Liver (tissue), 9 donors: ENCODE results near the gene LAMA5. TPM values are rescaled to one million over a fixed set of nuclear protein-coding genes. Genes with fewer than 3 reads are reported as not detected.

Experiments used
- DNase-seq: peaks from one replicate; pipeline ENCODE4 v3.0.0-alpha.2; 2017; ENCODE audit warnings: low spot score
- H3K27ac ChIP-seq, 2 donors: one replicate each; pipeline ENCODE4 v1.7.0; 2013; ENCODE audit warnings: inconsistent platforms in 2 of 2, low read length in 2 of 2, control low read depth in 1 of 2, low read depth in 1 of 2, mild to moderate bottlenecking in 1 of 2
- H3K27me3 ChIP-seq, 4 donors: one replicate each; pipeline versions ENCODE4 v1.6.1 to v1.7.0; 2013; ENCODE audit warnings: low read length in 3 of 4, inconsistent platforms in 1 of 4, mild to moderate bottlenecking in 1 of 4, moderate library complexity in 1 of 4; ENCODE audit not compliant: control insufficient read depth in 4 of 4, insufficient read depth in 4 of 4
- H3K36me3 ChIP-seq, 4 donors: one replicate each; pipeline versions ENCODE4 v1.6.1 to v1.7.0; 2013; ENCODE audit warnings: low read length in 3 of 4, mild to moderate bottlenecking in 3 of 4, low read depth in 1 of 4, moderate library complexity in 1 of 4; ENCODE audit not compliant: control insufficient read depth in 4 of 4, insufficient read depth in 3 of 4
- H3K4me1 ChIP-seq, 4 donors: one replicate each; pipeline versions ENCODE4 v1.6.1 to v1.7.0; 2013; ENCODE audit warnings: low read length in 3 of 4, mild to moderate bottlenecking in 3 of 4, moderate library complexity in 1 of 4; ENCODE audit not compliant: control insufficient read depth in 4 of 4, insufficient read depth in 4 of 4
- H3K4me3 ChIP-seq, 3 donors: one replicate each; pipeline versions ENCODE4 v1.6.1 to v1.7.0; 2013; ENCODE audit warnings: low read length in 3 of 3, control low read depth in 1 of 3, low read depth in 1 of 3, mild to moderate bottlenecking in 1 of 3
- H3K9ac ChIP-seq, 2 donors: one replicate each; pipeline ENCODE4 v1.7.0; 2013; ENCODE audit warnings: low read length in 2 of 2, mild to moderate bottlenecking in 2 of 2, moderate library complexity in 2 of 2, control low read depth in 1 of 2, low read depth in 1 of 2
- H3K9me3 ChIP-seq, 4 donors: one replicate each; pipeline versions ENCODE4 v1.6.1 to v1.7.0; 2013; ENCODE audit warnings: low read length in 3 of 4; ENCODE audit not compliant: control insufficient read depth in 4 of 4
- EGR1 ChIP-seq, 2 donors: IDR thresholded peaks; 2 replicates each; pipeline ENCODE4 v1.6.1; 2016 to 2018; ENCODE audit warnings: antibody characterized with exemption in 2 of 2, low read depth in 2 of 2
- FOXA1 ChIP-seq: IDR thresholded peaks from 2 replicates; pipeline ENCODE4 v1.6.1; 2016; ENCODE audit warnings: antibody characterized with exemption
- FOXA2 ChIP-seq: IDR thresholded peaks from 2 replicates; pipeline ENCODE4 v1.6.1; 2016; ENCODE audit warnings: antibody characterized with exemption
- GABPA ChIP-seq, 2 donors: IDR thresholded peaks in 1 of 2; conservative IDR thresholded peaks in 1 of 2; 2 replicates each; pipeline ENCODE4 v1.6.1; 2016; ENCODE audit warnings: antibody characterized with exemption in 2 of 2, mild to moderate bottlenecking in 1 of 2, moderate library complexity in 1 of 2
- HNF4A ChIP-seq, 2 donors: conservative IDR thresholded peaks; 2 replicates each; pipeline ENCODE4 v1.6.1; 2016; ENCODE audit warnings: antibody characterized with exemption in 2 of 2, mild to moderate bottlenecking in 2 of 2
- JUND ChIP-seq, 2 donors: IDR thresholded peaks; 2 replicates each; pipeline ENCODE4 v1.6.1; 2016; ENCODE audit warnings: antibody characterized with exemption in 2 of 2
- NR2F2 ChIP-seq: IDR thresholded peaks from 2 replicates; pipeline ENCODE4 v1.6.1; 2016; ENCODE audit warnings: antibody characterized with exemption
- RAD21 ChIP-seq, 2 donors: IDR thresholded peaks; 2 replicates each; pipeline ENCODE4 v1.6.1; 2016; ENCODE audit warnings: antibody characterized with exemption in 2 of 2, mild to moderate bottlenecking in 2 of 2
- RXRA ChIP-seq, 2 donors: IDR thresholded peaks; 2 replicates each; pipeline ENCODE4 v1.6.1; 2017 to 2018; ENCODE audit warnings: antibody characterized with exemption in 2 of 2, mild to moderate bottlenecking in 1 of 2
- SP1 ChIP-seq: IDR thresholded peaks from 2 replicates; pipeline ENCODE4 v1.6.1; 2018; ENCODE audit warnings: antibody characterized with exemption, mild to moderate bottlenecking
- TAF1 ChIP-seq: conservative IDR thresholded peaks from 2 replicates; pipeline ENCODE4 v1.6.1; 2016; ENCODE audit warnings: antibody characterized with exemption, mild to moderate bottlenecking
- YY1 ChIP-seq: IDR thresholded peaks from 2 replicates; pipeline ENCODE4 v1.6.1; 2016; ENCODE audit warnings: antibody characterized with exemption, mild to moderate bottlenecking
- WGBS: extraction: QIAGEN DNeasy Blood & Tissue Kit; methylation state at CpG from one replicate; pipeline ENCODE4 v1.1.7; 2013; 5-methylcytosine and 5-hydroxymethylcytosine counted together
- polyA plus RNA-seq, 2 donors: library from polyadenylated mRNA; stranded (reverse) in 1 of 2; unstranded in 1 of 2; fragments of 200-250 nt in 1 of 2; fragments of >200 nt in 1 of 2; fragmentation: Nextera tagmentation in 1 of 2; extraction: Ambion mirVana in 1 of 2; gene quantifications; one replicate each; pipeline versions ENCODE4 v1.2.1 to v1.2.3, GENCODE V29; 2013 to 2015
- total RNA-seq, 2 donors: library from RNA; depleted of rRNA; stranded (reverse); fragments of >200 nt; gene quantifications; one replicate each; pipeline ENCODE4 v1.2.3, GENCODE V29; 2014
- TF ChIP-seq, protein P1 (sequence below): IDR thresholded peaks from 2 replicates; pipeline ENCODE4 v1.6.1; 2016; ENCODE audit warnings: antibody characterized with exemption
- TF ChIP-seq, protein P2 (sequence below): IDR thresholded peaks from 2 replicates; pipeline ENCODE4 v1.6.1; 2016; ENCODE audit warnings: antibody characterized with exemption, mild to moderate bottlenecking
- TF ChIP-seq, protein P3 (sequence below): IDR thresholded peaks from 2 replicates; pipeline ENCODE4 v1.6.1; 2016; ENCODE audit warnings: antibody characterized with exemption
- TF ChIP-seq, protein P4 (sequence below): IDR thresholded peaks from 2 replicates; pipeline ENCODE4 v1.6.1; 2016; ENCODE audit warnings: antibody characterized with exemption
- TF ChIP-seq, protein P5 (sequence below): fragments of 150-350 bp; IDR thresholded peaks from 2 replicates; pipeline ENCODE4 v1.5.1; 2017; ENCODE audit warnings: improper control_type of control experiment, low read depth, low read length; ENCODE audit not compliant: missing input control
- donor health status: healthy.
- donor health status: healthy.
- donor health status: healthy.
- donor health status: healthy.
- donor health status: healthy.

The LAMA5 gene
- total and polyA plus RNA-seq, 4 donors: 3.6 to 40.2 (median 13.7) TPM

DNA sequence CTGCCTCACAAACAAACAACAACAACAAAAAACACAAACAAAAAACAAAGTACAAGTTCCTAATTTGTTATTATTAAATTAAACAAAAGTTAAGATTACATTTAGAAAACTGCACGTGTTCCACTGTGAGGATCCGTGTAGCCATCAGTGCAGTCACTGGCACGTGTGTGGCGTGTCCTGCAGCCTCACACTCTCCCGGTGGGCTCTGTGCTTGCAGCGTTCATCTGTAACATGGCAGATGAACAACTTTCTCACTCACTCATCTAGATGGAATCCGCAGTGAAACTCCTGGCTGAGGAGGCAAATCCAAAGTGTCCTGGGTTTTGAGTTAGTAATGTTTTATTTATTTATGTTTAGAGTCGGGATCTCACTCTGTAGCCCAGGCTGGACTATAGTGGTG is 77.2 kb downstream of the LAMA5 start:
- no peak overlapping the region for H3K27ac ChIP-seq
- H3K36me3 ChIP-seq: peaks cover 12 to 41% (median 34%) of the 10 kb centered on the region in 4 donors
- no peaks in the 10 kb centered on the region for H3K9me3 ChIP-seq
- WGBS: 99% methylated on average over 8 of the region's 8 CpGs
- no peak for DNase-seq
- TF ChIP-seq, protein P1, sequence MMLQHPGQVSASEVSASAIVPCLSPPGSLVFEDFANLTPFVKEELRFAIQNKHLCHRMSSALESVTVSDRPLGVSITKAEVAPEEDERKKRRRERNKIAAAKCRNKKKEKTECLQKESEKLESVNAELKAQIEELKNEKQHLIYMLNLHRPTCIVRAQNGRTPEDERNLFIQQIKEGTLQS: no peak
- TF ChIP-seq FOXA2 (no peak), FOXA1 (no peak), JUND (IDR thresholded peaks at IDR 0.05) (no peak), RAD21 (IDR thresholded peaks at IDR 0.05) (no peak), GABPA (IDR thresholded peaks at IDR 0.05 in 1 of 2, conservative IDR thresholded peaks at IDR 0.05 in 1 of 2) (no peak), EGR1 (IDR thresholded peaks at IDR 0.05; ENCODE audit: low read depth in 2 of 2) (no peak), NR2F2 (no peak), TAF1 (no peak), RXRA (IDR thresholded peaks at IDR 0.05) (no peak), YY1 (no peak), SP1 (no peak), HNF4A (conservative IDR thresholded peaks at IDR 0.05) (no peak)
- TF ChIP-seq, protein P2, sequence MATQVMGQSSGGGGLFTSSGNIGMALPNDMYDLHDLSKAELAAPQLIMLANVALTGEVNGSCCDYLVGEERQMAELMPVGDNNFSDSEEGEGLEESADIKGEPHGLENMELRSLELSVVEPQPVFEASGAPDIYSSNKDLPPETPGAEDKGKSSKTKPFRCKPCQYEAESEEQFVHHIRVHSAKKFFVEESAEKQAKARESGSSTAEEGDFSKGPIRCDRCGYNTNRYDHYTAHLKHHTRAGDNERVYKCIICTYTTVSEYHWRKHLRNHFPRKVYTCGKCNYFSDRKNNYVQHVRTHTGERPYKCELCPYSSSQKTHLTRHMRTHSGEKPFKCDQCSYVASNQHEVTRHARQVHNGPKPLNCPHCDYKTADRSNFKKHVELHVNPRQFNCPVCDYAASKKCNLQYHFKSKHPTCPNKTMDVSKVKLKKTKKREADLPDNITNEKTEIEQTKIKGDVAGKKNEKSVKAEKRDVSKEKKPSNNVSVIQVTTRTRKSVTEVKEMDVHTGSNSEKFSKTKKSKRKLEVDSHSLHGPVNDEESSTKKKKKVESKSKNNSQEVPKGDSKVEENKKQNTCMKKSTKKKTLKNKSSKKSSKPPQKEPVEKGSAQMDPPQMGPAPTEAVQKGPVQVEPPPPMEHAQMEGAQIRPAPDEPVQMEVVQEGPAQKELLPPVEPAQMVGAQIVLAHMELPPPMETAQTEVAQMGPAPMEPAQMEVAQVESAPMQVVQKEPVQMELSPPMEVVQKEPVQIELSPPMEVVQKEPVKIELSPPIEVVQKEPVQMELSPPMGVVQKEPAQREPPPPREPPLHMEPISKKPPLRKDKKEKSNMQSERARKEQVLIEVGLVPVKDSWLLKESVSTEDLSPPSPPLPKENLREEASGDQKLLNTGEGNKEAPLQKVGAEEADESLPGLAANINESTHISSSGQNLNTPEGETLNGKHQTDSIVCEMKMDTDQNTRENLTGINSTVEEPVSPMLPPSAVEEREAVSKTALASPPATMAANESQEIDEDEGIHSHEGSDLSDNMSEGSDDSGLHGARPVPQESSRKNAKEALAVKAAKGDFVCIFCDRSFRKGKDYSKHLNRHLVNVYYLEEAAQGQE: no peak
- TF ChIP-seq, protein P3, sequence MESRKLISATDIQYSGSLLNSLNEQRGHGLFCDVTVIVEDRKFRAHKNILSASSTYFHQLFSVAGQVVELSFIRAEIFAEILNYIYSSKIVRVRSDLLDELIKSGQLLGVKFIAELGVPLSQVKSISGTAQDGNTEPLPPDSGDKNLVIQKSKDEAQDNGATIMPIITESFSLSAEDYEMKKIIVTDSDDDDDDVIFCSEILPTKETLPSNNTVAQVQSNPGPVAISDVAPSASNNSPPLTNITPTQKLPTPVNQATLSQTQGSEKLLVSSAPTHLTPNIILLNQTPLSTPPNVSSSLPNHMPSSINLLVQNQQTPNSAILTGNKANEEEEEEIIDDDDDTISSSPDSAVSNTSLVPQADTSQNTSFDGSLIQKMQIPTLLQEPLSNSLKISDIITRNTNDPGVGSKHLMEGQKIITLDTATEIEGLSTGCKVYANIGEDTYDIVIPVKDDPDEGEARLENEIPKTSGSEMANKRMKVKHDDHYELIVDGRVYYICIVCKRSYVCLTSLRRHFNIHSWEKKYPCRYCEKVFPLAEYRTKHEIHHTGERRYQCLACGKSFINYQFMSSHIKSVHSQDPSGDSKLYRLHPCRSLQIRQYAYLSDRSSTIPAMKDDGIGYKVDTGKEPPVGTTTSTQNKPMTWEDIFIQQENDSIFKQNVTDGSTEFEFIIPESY: no peak
- TF ChIP-seq, protein P4, sequence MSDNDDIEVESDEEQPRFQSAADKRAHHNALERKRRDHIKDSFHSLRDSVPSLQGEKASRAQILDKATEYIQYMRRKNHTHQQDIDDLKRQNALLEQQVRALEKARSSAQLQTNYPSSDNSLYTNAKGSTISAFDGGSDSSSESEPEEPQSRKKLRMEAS: no peak
- TF ChIP-seq, protein P5, sequence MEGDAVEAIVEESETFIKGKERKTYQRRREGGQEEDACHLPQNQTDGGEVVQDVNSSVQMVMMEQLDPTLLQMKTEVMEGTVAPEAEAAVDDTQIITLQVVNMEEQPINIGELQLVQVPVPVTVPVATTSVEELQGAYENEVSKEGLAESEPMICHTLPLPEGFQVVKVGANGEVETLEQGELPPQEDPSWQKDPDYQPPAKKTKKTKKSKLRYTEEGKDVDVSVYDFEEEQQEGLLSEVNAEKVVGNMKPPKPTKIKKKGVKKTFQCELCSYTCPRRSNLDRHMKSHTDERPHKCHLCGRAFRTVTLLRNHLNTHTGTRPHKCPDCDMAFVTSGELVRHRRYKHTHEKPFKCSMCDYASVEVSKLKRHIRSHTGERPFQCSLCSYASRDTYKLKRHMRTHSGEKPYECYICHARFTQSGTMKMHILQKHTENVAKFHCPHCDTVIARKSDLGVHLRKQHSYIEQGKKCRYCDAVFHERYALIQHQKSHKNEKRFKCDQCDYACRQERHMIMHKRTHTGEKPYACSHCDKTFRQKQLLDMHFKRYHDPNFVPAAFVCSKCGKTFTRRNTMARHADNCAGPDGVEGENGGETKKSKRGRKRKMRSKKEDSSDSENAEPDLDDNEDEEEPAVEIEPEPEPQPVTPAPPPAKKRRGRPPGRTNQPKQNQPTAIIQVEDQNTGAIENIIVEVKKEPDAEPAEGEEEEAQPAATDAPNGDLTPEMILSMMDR: no peak
- no peak overlapping the region for H3K4me3 ChIP-seq
- H3K9ac ChIP-seq: no peak overlapping the region
- no peaks in the 10 kb centered on the region for H3K27me3 ChIP-seq
- peaks cover 0 to 10% (median 6%) of the 10 kb centered on the region in 4 donors for H3K4me1 ChIP-seq
